ENCODE measurements around the gene SUSD6.

DNA sequence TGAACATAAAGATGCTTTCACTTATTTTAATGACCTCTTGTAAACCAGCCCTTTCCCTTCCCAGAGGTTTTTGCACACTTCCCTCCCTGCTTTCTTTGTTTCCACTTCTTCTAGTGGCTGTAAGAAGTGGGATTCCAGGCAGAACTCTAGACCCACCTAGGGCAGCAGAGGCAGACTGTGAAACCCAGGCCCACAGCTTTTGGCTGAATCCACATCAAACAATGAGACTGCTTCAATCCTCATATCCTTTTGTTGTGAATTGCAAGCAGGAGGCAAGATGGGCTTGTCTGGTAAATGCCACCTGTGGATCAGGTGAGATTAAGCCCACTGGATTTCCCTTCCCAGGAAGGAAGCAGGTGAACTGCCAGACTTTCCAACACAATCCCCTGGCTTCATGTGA is 49.5 kb upstream of the SUSD6 start:
- TF ChIP-seq, protein P1, sequence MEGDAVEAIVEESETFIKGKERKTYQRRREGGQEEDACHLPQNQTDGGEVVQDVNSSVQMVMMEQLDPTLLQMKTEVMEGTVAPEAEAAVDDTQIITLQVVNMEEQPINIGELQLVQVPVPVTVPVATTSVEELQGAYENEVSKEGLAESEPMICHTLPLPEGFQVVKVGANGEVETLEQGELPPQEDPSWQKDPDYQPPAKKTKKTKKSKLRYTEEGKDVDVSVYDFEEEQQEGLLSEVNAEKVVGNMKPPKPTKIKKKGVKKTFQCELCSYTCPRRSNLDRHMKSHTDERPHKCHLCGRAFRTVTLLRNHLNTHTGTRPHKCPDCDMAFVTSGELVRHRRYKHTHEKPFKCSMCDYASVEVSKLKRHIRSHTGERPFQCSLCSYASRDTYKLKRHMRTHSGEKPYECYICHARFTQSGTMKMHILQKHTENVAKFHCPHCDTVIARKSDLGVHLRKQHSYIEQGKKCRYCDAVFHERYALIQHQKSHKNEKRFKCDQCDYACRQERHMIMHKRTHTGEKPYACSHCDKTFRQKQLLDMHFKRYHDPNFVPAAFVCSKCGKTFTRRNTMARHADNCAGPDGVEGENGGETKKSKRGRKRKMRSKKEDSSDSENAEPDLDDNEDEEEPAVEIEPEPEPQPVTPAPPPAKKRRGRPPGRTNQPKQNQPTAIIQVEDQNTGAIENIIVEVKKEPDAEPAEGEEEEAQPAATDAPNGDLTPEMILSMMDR (IDR thresholded peaks at IDR 0.05; ENCODE audit: low read depth, low read length) = no peak
- no peak for TF ChIP-seq EZH2phosphoT487 (IDR thresholded peaks at IDR 0.05; ENCODE audit: low read depth)

All from OCI-LY3 (cell line).